AG04450 (cell line): Measurements from ENCODE around the gene MGAT1. TPM values are rescaled to one million over a fixed set of nuclear protein-coding genes. Genes with fewer than 3 reads are reported as not detected.

Source experiments
- CTCF ChIA-PET: fragments of 300-600, 350-600 bp; formaldehyde crosslinking; extraction: SDS; loops from one replicate; lab custom pipeline; 2022; ENCODE audit warnings: antibody characterized with exemption, inconsistent platforms; lab: Charles Lee
- POLR2A ChIA-PET: fragments of 350-600 bp; formaldehyde crosslinking; extraction: SDS; loops from one replicate; lab custom pipeline; 2021; ENCODE audit warnings: antibody characterized with exemption, inconsistent platforms; lab: Yijun Ruan, JAX
- DNase-seq: peaks from one replicate; pipeline ENCODE4 v3.0.0-alpha.2; 2011; ENCODE audit warnings: low read depth, low spot score
- H3K27ac ChIP-seq: one replicate; pipeline ENCODE4 v1.5.1; 2012; ENCODE audit warnings: low read depth, low read length, control low read depth
- H3K27me3 ChIP-seq: one replicate; pipeline ENCODE4 v1.6.0; 2012; ENCODE audit warnings: low read length; ENCODE audit not compliant: control insufficient read depth, insufficient read depth
- H3K4me3 ChIP-seq: 2 replicates; pipeline ENCODE4 v1.5.1; 2011; ENCODE audit warnings: mild to moderate bottlenecking, low read depth, low read length, control low read depth
- H3K9me3 ChIP-seq: 2 replicates; pipeline ENCODE4 v1.5.1; 2012; ENCODE audit warnings: low read length; ENCODE audit not compliant: control insufficient read depth, insufficient read depth
- CTCF ChIP-seq: IDR thresholded peaks from 2 replicates; pipeline ENCODE4 v1.5.1; 2011; ENCODE audit warnings: low read depth, low read length, control low read depth, inconsistent platforms
- polyA plus RNA-seq: library from polyadenylated mRNA; depleted of rRNA; stranded (reverse); fragments of >200 nt; gene quantifications from 2 replicates; pipeline ENCODE4 v1.2.3, GENCODE V29; 2011

MGAT1 gene
- polyA plus RNA-seq, 1 experiment: 96.2 TPM

GRCh38 chr5:180848265-180848664 is 45.7 kb upstream of the MGAT1 start:
- POLR2A ChIA-PET: no interaction called here
- CTCF ChIA-PET: interaction anchor here (1.2 kb wide), 1 partner anchor 18 kb away, joined by 3 read pairs; no protein-coding TSS in a partner anchor

GRCh38 chr5:180847026-180847425 is 44.4 kb upstream of the MGAT1 start:
- CTCF ChIA-PET: no interaction called here
- POLR2A ChIA-PET: interaction anchor here (0.8 kb wide), 1 partner anchor 10 kb away, joined by 3 read pairs; no protein-coding TSS in a partner anchor
- no peak for DNase-seq

More at GRCh38 chr5:180848265-180848664, 45.7 kb upstream of the MGAT1 start:
- no peaks in the 10 kb centered on the region for H3K27me3 ChIP-seq
- no peak overlapping the region for H3K4me3 ChIP-seq
- H3K9me3 ChIP-seq: peaks cover 41% of the 10 kb centered on the region
- H3K27ac ChIP-seq: no peak overlapping the region
- no peak for DNase-seq
- no peak for TF ChIP-seq CTCF

GRCh38 chr5:180844858-180845257 is 42.3 kb upstream of the MGAT1 start:
- H3K4me3 ChIP-seq: no peak overlapping the region
- DNase-seq: no peak
- no peaks in the 10 kb centered on the region for H3K27me3 ChIP-seq
- CTCF ChIA-PET: no interaction called here
- peaks cover 23% of the 10 kb centered on the region; the same call in 1 of the 2 replicates for H3K9me3 ChIP-seq
- POLR2A ChIA-PET: no interaction called here
- TF ChIP-seq CTCF: no peak
- peak overlapping the region; percentile 1 for H3K27ac ChIP-seq

More at GRCh38 chr5:180847026-180847425, 44.4 kb upstream of the MGAT1 start:
- Histone ChIP-seq H3K27me3 (no peaks in the 10 kb centered on the region), H3K9me3 (peaks cover 37% of the 10 kb centered on the region), H3K27ac (no peak overlapping the region), H3K4me3 (no peak overlapping the region)
- TF ChIP-seq CTCF: no peak

GRCh38 chr5:180844432-180844831 is 41.8 kb upstream of the MGAT1 start:
- Histone ChIP-seq H3K4me3 (no peak overlapping the region), H3K9me3 (peaks cover 20% of the 10 kb centered on the region; the same call in 1 of the 2 replicates), H3K27me3 (no peaks in the 10 kb centered on the region), H3K27ac (peak overlapping the region; percentile 1)
- ChIA-PET CTCF (no interaction called here), POLR2A (no interaction called here)
- DNase-seq: no peak
- no peak for TF ChIP-seq CTCF

GRCh38 chr5:180839935-180840334 is 37.3 kb upstream of the MGAT1 start:
- TF ChIP-seq CTCF: no peak
- Histone ChIP-seq H3K27ac (no peak overlapping the region), H3K27me3 (no peaks in the 10 kb centered on the region), H3K9me3 (no peaks in the 10 kb centered on the region), H3K4me3 (no peak overlapping the region)
- no peak for DNase-seq
- CTCF ChIA-PET: no interaction called here
- POLR2A ChIA-PET: interaction anchor here (1.0 kb wide), 1 partner anchor 9 kb away, joined by 3 read pairs; no protein-coding TSS in a partner anchor
